NT2/D1 (cell line): ENCODE results near the gene MRO.

ENCODE experiments used
- SUZ12 ChIP-seq: IDR thresholded peaks from 2 replicates; pipeline ENCODE4 v1.6.1; 2011; ENCODE audit not compliant: insufficient read length, insufficient read depth; ENCODE audit errors: extremely low read depth
- YY1 ChIP-seq: IDR thresholded peaks from 2 replicates; pipeline ENCODE4 v1.6.1; 2011; ENCODE audit not compliant: insufficient read length, insufficient read depth
- ZNF274 ChIP-seq: IDR thresholded peaks from 2 replicates; pipeline ENCODE4 v1.6.1; 2011; ENCODE audit warnings: mild to moderate bottlenecking, low read depth, low read length

DNA sequence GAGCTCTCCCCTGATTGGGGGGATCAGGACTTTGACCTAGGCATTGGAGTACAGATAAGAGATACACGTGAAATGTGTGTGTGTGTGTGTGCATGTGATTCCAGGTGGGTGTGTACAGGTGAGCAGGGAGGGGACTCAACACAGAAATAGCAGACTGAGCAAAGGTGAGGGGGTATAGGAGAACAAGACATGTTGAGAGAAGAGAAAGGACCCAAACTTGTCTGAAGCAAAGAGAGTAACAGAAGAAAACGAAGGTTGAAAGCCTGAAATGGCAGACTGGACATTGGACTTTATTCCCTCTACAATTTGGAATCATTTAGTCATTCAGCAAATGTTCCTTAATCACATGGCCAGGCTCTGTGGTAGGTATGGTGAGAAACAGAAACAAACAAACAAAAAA is 23.3 kb downstream of the MRO start:
- TF ChIP-seq ZNF274: no peak
- TF ChIP-seq SUZ12: no peak
- TF ChIP-seq YY1: no peak
